ENCODE measurements around the gene IFIT1B. TPM values are rescaled to one million over a fixed set of nuclear protein-coding genes. Genes with fewer than 3 reads are reported as not detected.
"Not testable (repeated sequence)": the region's sequence is repeated elsewhere in the genome, so short reads cannot be mapped to it uniquely, and the experiment has no call there.

The IFIT1B gene
- total RNA-seq, 1 experiment from 2014 or later = not detected

GRCh38 chr10:89374713-89375141 is 3.1 kb upstream of the IFIT1B start:
- H3K9me3 ChIP-seq (replicated peaks) = no peaks in the 10 kb centered on the region
- H3K27ac ChIP-seq = peak overlapping the region; percentile 22; the same call in 1 of the 2 replicates
- DNase-seq (ENCODE audit: low read depth in 1 of 2, low spot score in 2 of 2) = no peak
- no peaks in the 10 kb centered on the region for H3K36me3 ChIP-seq
- H3K27me3 ChIP-seq (replicated peaks) = no peaks in the 10 kb centered on the region
- peaks cover 18% of the 10 kb centered on the region for H3K4me1 ChIP-seq (replicated peaks)
- H3K4me3 ChIP-seq = no peak overlapping the region

- peaks cover 9% of the 10 kb centered on the region for H3K4me1 ChIP-seq (replicated peaks)
- H3K27me3 ChIP-seq (replicated peaks) = no peaks in the 10 kb centered on the region
- H3K4me3 ChIP-seq = no peak overlapping the region
- H3K27ac ChIP-seq = no peak overlapping the region
- no peaks in the 10 kb centered on the region for H3K36me3 ChIP-seq
- DNase-seq (ENCODE audit: low read depth in 1 of 2, low spot score in 2 of 2) = no peak
- H3K9me3 ChIP-seq (replicated peaks) = no peaks in the 10 kb centered on the region
These were observed 1.2 kb downstream of the IFIT1B start for GRCh38 chr10:89379103-89379502.

GRCh38 chr10:89382757-89383156 is 4.9 kb downstream of the IFIT1B start:
- H3K36me3 ChIP-seq = no peaks in the 10 kb centered on the region

GRCh38 chr10:89384474-89385340 is 6.9 kb downstream of the IFIT1B start:
- H3K4me3 ChIP-seq = no peak overlapping the region
- H3K9me3 ChIP-seq (replicated peaks) = no peaks in the 10 kb centered on the region
- no peak overlapping the region for H3K27ac ChIP-seq
- no peaks in the 10 kb centered on the region for H3K4me1 ChIP-seq (replicated peaks)
- no peaks in the 10 kb centered on the region for H3K36me3 ChIP-seq
- no peaks in the 10 kb centered on the region for H3K27me3 ChIP-seq (replicated peaks)
- DNase-seq (ENCODE audit: low read depth in 1 of 2, low spot score in 2 of 2) = no peak

More at GRCh38 chr10:89382757-89383156, 4.9 kb downstream of the IFIT1B start:
- no peaks in the 10 kb centered on the region for H3K27me3 ChIP-seq (replicated peaks)
- no peaks in the 10 kb centered on the region for H3K4me1 ChIP-seq (replicated peaks)
- DNase-seq (ENCODE audit: low read depth in 1 of 2, low spot score in 2 of 2) = no peak
- no peak overlapping the region for H3K27ac ChIP-seq
- no peak overlapping the region for H3K4me3 ChIP-seq
- no peaks in the 10 kb centered on the region for H3K9me3 ChIP-seq (replicated peaks)

- no peak overlapping the region for H3K27ac ChIP-seq
- no peak overlapping the region for H3K4me3 ChIP-seq
- H3K36me3 ChIP-seq = no peaks in the 10 kb centered on the region
- no peaks in the 10 kb centered on the region for H3K9me3 ChIP-seq (replicated peaks)
- H3K27me3 ChIP-seq (replicated peaks) = no peaks in the 10 kb centered on the region
- H3K4me1 ChIP-seq (replicated peaks) = peaks cover 10% of the 10 kb centered on the region
- DNase-seq (ENCODE audit: low read depth in 1 of 2, low spot score in 2 of 2) = no peak
These were observed 10.9 kb downstream of the IFIT1B start for GRCh38 chr10:89388806-89389205.

GRCh38 chr10:89389254-89389653 is 11.4 kb downstream of the IFIT1B start:
- Histone ChIP-seq H3K36me3 (no peaks in the 10 kb centered on the region), H3K9me3 (replicated peaks) (no peaks in the 10 kb centered on the region), H3K27me3 (replicated peaks) (no peaks in the 10 kb centered on the region), H3K4me3 (no peak overlapping the region), H3K4me1 (replicated peaks) (peaks cover 10% of the 10 kb centered on the region), H3K27ac (no peak overlapping the region)
- DNase-seq (ENCODE audit: low read depth in 1 of 2, low spot score in 2 of 2) = no peak

GRCh38 chr10:89390476-89391225 is 12.8 kb downstream of the IFIT1B start:
- H3K4me1 ChIP-seq (replicated peaks) = peaks cover 10% of the 10 kb centered on the region
- H3K27me3 ChIP-seq (replicated peaks) = no peaks in the 10 kb centered on the region
- no peaks in the 10 kb centered on the region for H3K36me3 ChIP-seq
- no peak overlapping the region for H3K27ac ChIP-seq
- no peak for DNase-seq (ENCODE audit: low read depth in 1 of 2, low spot score in 2 of 2)
- H3K9me3 ChIP-seq (replicated peaks) = no peaks in the 10 kb centered on the region
- H3K4me3 ChIP-seq = no peak overlapping the region

- not testable (repeated sequence) for H3K9me3 ChIP-seq (replicated peaks); H3K27me3 ChIP-seq (replicated peaks); DNase-seq (ENCODE audit: low read depth in 1 of 2, low spot score in 2 of 2); H3K27ac ChIP-seq; H3K36me3 ChIP-seq; H3K4me3 ChIP-seq
- peaks cover 10% of the 10 kb centered on the region for H3K4me1 ChIP-seq (replicated peaks)
These were observed 13.3 kb downstream of the IFIT1B start for GRCh38 chr10:89391226-89391576.

GRCh38 chr10:89391907-89392756 is 14.3 kb downstream of the IFIT1B start, which contains the start of gene IFIT1:
IFIT1 (plus strand) TSS chr10:89392623; CDS start chr10:89392713, 90 bp downstream.
- Histone ChIP-seq H3K27ac (peak within 1 kb of the TSS; percentile 70), H3K9me3 (replicated peaks) (no peaks in the 10 kb centered on the region), H3K27me3 (replicated peaks) (no peaks in the 10 kb centered on the region), H3K4me3 (peak within 1 kb of the TSS; percentile 42), H3K4me1 (replicated peaks) (peaks cover 10% of the 10 kb centered on the region), H3K36me3 (no peaks in the 10 kb centered on the region)
- DNase-seq (ENCODE audit: low read depth in 1 of 2, low spot score in 2 of 2) = peak; percentile 68 to 82

- Histone ChIP-seq H3K27me3 (replicated peaks) (no peaks in the 10 kb centered on the region), H3K27ac (0 out of 2 replicates have a peak overlapping the region, but pooled peaks have one; percentile 70), H3K9me3 (replicated peaks) (no peaks in the 10 kb centered on the region), H3K36me3 (no peaks in the 10 kb centered on the region), H3K4me1 (replicated peaks) (peaks cover 16% of the 10 kb centered on the region), H3K4me3 (peak overlapping the region; percentile 42)
- DNase-seq (ENCODE audit: low read depth in 1 of 2, low spot score in 2 of 2) = peak in 1 of 2 experiments; percentile 12
These were observed 15.1 kb downstream of the IFIT1B start for GRCh38 chr10:89392974-89393373.

- Histone ChIP-seq H3K9me3 (replicated peaks) (no peaks in the 10 kb centered on the region), H3K27me3 (replicated peaks) (no peaks in the 10 kb centered on the region), H3K27ac (no peak overlapping the region), H3K36me3 (no peaks in the 10 kb centered on the region), H3K4me3 (no peak overlapping the region), H3K4me1 (replicated peaks) (peaks cover 18% of the 10 kb centered on the region)
- DNase-seq (ENCODE audit: low read depth in 1 of 2, low spot score in 2 of 2) = no peak
These were observed 16.0 kb downstream of the IFIT1B start for GRCh38 chr10:89393898-89394297.

GRCh38 chr10:89395141-89395540 is 17.3 kb downstream of the IFIT1B start:
- no peak for DNase-seq (ENCODE audit: low read depth in 1 of 2, low spot score in 2 of 2)
- H3K27ac ChIP-seq = no peak overlapping the region
- peaks cover 18% of the 10 kb centered on the region for H3K4me1 ChIP-seq (replicated peaks)
- no peak overlapping the region for H3K4me3 ChIP-seq
- no peaks in the 10 kb centered on the region for H3K27me3 ChIP-seq (replicated peaks)
- H3K36me3 ChIP-seq = no peaks in the 10 kb centered on the region
- H3K9me3 ChIP-seq (replicated peaks) = no peaks in the 10 kb centered on the region

GRCh38 chr10:89398003-89398749 is 20.3 kb downstream of the IFIT1B start:
- Histone ChIP-seq H3K4me1 (replicated peaks) (peaks cover 11% of the 10 kb centered on the region), H3K4me3 (no peak overlapping the region), H3K27ac (no peak overlapping the region), H3K27me3 (replicated peaks) (no peaks in the 10 kb centered on the region), H3K36me3 (no peaks in the 10 kb centered on the region), H3K9me3 (replicated peaks) (no peaks in the 10 kb centered on the region)
- DNase-seq (ENCODE audit: low read depth in 1 of 2, low spot score in 2 of 2) = no peak
